GM21515 (cell line): Measurements from ENCODE around the gene FOS.

Experiments used
- ATAC-seq: cut with Tn5 transposase; IDR thresholded peaks from one replicate; pipeline ENCODE4 v1.9.1; 2021; ENCODE audit not compliant: unreplicated experiment

The FOS gene

GRCh38 chr14:75315144-75315543, 36.5 kb downstream of the FOS start:
- ATAC-seq: no peak

GRCh38 chr14:75317148-75317547, 38.5 kb downstream of the FOS start:
- ATAC-seq: no peak

GRCh38 chr14:75318353-75318752, 39.7 kb downstream of the FOS start:
- no peak for ATAC-seq

- no peak for ATAC-seq
Measured at GRCh38 chr14:75319021-75319420, 40.4 kb downstream of the FOS start.

- no peak for ATAC-seq
Measured at GRCh38 chr14:75320196-75320595, 41.6 kb downstream of the FOS start.

GRCh38 chr14:75322746-75323145, 44.1 kb downstream of the FOS start:
- ATAC-seq: no peak

GRCh38 chr14:75323571-75323970, 44.9 kb downstream of the FOS start:
- ATAC-seq: no peak

GRCh38 chr14:75328558-75329155, 50.0 kb downstream of the FOS start:
- ATAC-seq: no peak

- no peak for ATAC-seq
Measured at GRCh38 chr14:75329369-75329768, 50.7 kb downstream of the FOS start.

GRCh38 chr14:75331471-75331870, 52.8 kb downstream of the FOS start:
- no peak for ATAC-seq
